PFSK-1 (cell line): Measurements from ENCODE around the gene SCN5A.

Experiments used
- POLR2AphosphoS5 ChIP-seq: IDR thresholded peaks from 2 replicates; pipeline ENCODE4 v1.6.1; 2012; ENCODE audit warnings: low read depth, mild to moderate bottlenecking, control low read depth, low read length, moderate library complexity
- TF ChIP-seq, protein P1 (sequence below), 2 experiments: IDR thresholded peaks; 2 replicates each; pipeline versions ENCODE4 v1.6.1 to v1.8.0; 2011 to 2012; ENCODE audit warnings: low read depth in 2 of 2, low read length in 2 of 2, control low read depth in 1 of 2, inconsistent platforms in 1 of 2, mild to moderate bottlenecking in 1 of 2, moderate library complexity in 1 of 2; ENCODE audit not compliant: insufficient read depth in 1 of 2

DNA sequence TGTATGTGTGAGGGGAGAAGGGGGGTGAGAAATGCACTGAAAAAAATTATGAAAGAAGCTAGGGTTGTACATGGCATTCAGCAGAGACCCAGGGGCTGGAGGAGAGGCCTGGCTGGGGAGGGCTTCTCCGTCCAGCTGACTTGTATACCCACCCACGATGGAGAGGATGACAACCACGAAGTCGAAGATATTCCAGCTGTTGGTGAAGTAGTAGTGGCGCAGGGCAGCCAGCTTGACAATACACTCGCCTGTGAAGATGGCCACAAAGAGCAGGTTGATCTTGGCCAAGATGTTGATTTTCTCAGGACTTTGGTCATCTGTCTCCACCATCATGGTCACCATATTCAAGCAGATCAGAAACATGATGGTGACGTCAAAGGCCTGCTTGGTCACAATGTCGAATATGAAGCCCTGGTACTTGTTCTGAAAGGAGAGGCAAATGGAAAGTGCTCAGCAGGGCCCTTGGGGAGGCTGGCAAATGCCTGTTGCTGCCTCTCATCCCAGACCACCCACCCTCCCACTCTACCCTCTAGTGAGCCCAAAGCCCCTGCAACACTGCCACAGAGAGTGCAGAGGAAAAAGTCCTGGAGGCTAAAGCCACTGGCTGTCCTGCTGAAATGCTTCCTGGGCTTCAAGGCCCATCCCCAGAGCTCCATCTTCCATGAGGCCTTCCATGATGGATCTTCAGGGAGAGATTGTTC lies 95.2 kb downstream of the SCN5A start:
- TF ChIP-seq, protein P1, sequence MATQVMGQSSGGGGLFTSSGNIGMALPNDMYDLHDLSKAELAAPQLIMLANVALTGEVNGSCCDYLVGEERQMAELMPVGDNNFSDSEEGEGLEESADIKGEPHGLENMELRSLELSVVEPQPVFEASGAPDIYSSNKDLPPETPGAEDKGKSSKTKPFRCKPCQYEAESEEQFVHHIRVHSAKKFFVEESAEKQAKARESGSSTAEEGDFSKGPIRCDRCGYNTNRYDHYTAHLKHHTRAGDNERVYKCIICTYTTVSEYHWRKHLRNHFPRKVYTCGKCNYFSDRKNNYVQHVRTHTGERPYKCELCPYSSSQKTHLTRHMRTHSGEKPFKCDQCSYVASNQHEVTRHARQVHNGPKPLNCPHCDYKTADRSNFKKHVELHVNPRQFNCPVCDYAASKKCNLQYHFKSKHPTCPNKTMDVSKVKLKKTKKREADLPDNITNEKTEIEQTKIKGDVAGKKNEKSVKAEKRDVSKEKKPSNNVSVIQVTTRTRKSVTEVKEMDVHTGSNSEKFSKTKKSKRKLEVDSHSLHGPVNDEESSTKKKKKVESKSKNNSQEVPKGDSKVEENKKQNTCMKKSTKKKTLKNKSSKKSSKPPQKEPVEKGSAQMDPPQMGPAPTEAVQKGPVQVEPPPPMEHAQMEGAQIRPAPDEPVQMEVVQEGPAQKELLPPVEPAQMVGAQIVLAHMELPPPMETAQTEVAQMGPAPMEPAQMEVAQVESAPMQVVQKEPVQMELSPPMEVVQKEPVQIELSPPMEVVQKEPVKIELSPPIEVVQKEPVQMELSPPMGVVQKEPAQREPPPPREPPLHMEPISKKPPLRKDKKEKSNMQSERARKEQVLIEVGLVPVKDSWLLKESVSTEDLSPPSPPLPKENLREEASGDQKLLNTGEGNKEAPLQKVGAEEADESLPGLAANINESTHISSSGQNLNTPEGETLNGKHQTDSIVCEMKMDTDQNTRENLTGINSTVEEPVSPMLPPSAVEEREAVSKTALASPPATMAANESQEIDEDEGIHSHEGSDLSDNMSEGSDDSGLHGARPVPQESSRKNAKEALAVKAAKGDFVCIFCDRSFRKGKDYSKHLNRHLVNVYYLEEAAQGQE (IDR thresholded peaks at IDR 0.05; ENCODE audit: insufficient read depth in 1 of 2, low read depth in 2 of 2, low read length in 2 of 2): no peak
- TF ChIP-seq POLR2AphosphoS5: no peak
